Measurements from ENCODE around the gene TNK2. TPM values are rescaled to one million over a fixed set of nuclear protein-coding genes. Genes with fewer than 3 reads are reported as not detected.
"Not testable (repeated sequence)": the region's sequence is repeated elsewhere in the genome, so short reads cannot be mapped to it uniquely, and the experiment has no call there.

The TNK2 gene
- total RNA-seq, 8 experiments from 2014 or later: 4.4 to 18.7 (median 14.2) TPM

DNA sequence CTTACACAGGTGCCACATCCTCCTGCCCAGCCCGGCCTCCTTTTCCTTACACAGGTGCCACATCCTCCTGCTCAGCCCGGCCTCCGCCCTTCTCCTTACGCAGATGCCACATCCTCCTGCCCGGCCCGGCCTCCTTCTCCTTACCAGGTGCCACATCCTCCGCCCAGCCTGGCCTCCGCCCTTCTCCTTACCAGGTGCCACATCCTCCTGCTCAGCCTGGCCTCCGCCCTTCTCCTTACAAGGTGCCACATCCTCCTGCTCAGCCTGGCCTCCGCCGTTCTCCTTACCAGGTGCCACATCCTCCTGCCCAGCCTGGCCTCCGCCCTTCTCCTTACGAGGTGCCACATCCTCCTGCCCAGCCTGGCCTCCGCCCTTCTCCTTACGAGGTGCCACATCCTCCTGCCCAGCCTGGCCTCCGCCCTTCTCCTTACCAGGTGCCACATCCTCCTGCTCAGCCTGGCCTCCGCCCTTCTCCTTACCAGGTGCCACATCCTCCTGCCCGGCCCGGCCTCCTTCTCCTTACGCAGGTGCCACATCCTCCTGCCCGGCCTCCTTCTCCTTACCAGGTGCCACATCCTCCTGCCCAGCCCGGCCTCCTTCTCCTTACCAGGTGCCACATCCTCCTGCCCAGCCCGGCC is 92.0 kb downstream of the TNK2 start:
- H3K4me1 ChIP-seq (replicated peaks in 1 of 2); H3K27ac ChIP-seq; in situ Hi-C loops (cut with MboI; ENCODE audit: low pct_unique_long_range_greater_than_20kb in 2 of 9, low sequenced_read_pairs in 9 of 9, unreplicated experiment in 9 of 9); H3K4me3 ChIP-seq; ATAC-seq (replicated peaks in 6 of 8): not testable (repeated sequence)
- 73 to 100% (median 92%) methylated on average over 1 to 10 of the region's 23 CpGs; no CpG with 5 or more reads in 5 of the 10 experiments for WGBS, 10 experiments

DNA sequence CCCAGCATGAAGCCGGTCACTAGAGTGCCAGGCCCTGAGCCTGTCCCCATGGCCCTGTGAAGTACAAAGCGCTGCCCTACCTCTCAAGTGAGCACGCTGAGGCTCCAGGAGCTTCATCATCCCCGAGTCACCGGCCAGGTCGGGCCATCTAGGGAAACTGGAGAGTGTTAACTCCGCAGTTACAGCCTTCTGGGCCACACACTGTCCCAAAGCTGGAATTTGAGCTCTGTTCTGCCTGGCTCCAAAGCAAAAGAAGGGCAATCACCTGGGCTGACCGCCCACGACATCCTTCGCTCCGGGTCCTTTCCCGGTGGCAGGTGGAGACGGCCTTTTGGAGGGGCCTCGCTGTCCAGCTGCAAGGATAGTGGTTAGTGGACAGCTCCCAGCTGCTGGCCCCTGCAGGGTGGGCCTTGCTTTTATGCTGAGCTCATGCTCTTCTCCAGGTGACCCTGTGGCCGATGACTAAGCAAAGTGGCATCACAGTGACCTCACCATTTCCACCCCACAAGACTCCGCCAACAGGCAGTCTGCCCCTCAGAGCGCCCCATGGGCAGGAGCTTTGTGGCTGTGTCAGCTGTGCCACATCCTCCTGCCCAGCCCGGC is 93.1 kb downstream of the TNK2 start:
- peak in 5 of 8 experiments; percentile 46 to 94 (median 70) for ATAC-seq (replicated peaks in 6 of 8)
- Histone ChIP-seq H3K4me3 (no peak overlapping the region), H3K27ac (no peak overlapping the region), H3K4me1 (replicated peaks in 1 of 2) (peaks cover 0 to 5% of the 10 kb centered on the region in 2 donors)
- in situ Hi-C loops (cut with MboI; ENCODE audit: low pct_unique_long_range_greater_than_20kb in 2 of 9, low sequenced_read_pairs in 9 of 9, unreplicated experiment in 9 of 9): no loop called here
- WGBS, 10 experiments: 77 to 95% (median 84%) methylated on average over 1 to 5 of the region's 18 CpGs; no CpG with 5 or more reads in 4 of the 10 experiments

DNA sequence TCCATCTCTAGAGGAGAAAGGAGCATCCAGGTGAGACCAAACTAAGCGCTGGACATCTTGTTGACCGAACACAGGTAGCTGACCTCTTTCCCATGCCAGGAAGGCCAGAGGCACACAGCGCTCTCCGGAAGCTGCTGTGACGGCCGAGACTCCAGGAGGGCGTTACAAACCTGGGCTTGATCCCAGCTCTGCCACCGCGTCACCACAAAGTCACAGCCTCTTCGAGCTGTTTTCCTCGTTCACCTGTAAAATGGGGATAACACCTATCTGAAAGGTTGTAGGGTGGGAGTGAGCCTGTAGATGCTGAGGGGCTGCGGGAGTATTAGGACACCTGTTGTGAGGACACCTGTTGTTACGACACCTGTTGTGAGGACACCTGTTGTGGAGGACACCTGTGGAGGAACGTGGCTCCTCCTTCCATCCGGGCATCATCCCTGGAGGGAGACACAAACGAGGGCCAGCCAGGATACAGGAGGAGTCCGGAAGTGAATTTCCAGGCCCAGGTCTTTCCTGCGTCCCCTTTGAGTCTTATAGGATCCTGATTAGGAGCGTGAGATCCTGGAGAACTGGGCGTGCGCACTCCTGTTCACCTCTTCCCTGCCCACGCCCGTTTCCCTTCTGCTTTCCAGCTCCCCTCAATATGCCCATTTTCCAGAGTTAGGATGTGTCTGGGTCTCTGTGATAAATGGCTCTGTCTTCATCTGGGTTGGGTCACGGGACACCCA is 94.3 kb downstream of the TNK2 start:
- H3K4me3 ChIP-seq: no peak overlapping the region
- H3K27ac ChIP-seq: no peak overlapping the region
- no peak for ATAC-seq (replicated peaks in 6 of 8)
- in situ Hi-C loops (cut with MboI; ENCODE audit: low pct_unique_long_range_greater_than_20kb in 2 of 9, low sequenced_read_pairs in 9 of 9, unreplicated experiment in 9 of 9): no loop called here
- H3K4me1 ChIP-seq (replicated peaks in 1 of 2): peaks cover 0 to 12% of the 10 kb centered on the region in 2 donors
- WGBS, 10 experiments: 47 to 100% (median 80%) methylated on average over 1 to 15 of the region's 24 CpGs; no CpG with 5 or more reads in 3 of the 10 experiments

Other genes starting within 250 kb of the TNK2 start
- 1 to 10 TPM in 5 of 8 experiments, under 1 TPM in 3; 0.49 to 6.3 (median 1.1) TPM for gene MUC20, start 187.6 kb downstream of the TNK2 start, total RNA-seq
- gene MUC4, start 96.6 kb downstream of the TNK2 start, total RNA-seq: 1 to 10 TPM in 3 of 8 experiments, under 1 TPM in 4, not detected in 1; 0.22 to 3.6 (median 0.76) TPM
- gene TFRC, start 173.5 kb upstream of the TNK2 start, total RNA-seq: 100 to 1,000 TPM in 2 of 8 experiments, 10 to 100 TPM in 6; 39.1 to 148 (median 55.7) TPM

Data from motor neuron (in vitro differentiated cells).